Right lobe of liver (tissue), 6 donors: Measurements from ENCODE around the gene ROR2. TPM values are rescaled to one million over a fixed set of nuclear protein-coding genes. Genes with fewer than 3 reads are reported as not detected.

Experiments used
- ATAC-seq, 4 donors: fragments of 200-7000 bp; cut with Tn5 transposase; one replicate each; pipeline ENCODE4 v1.9.1; 2020; ENCODE audit warnings: mild to moderate bottlenecking in 4 of 4, moderate library complexity in 4 of 4
- DNase-seq, 3 donors: peaks; one replicate each; pipeline ENCODE4 v3.0.0-alpha.2; 2020
- H3K27ac ChIP-seq, 3 donors: fragments of 200-600 bp; one replicate each; pipeline ENCODE4 v1.8.0; 2022
- H3K27me3 ChIP-seq, 2 donors: fragments of 200-600 bp; one replicate each; pipeline ENCODE4 v1.8.0; 2022
- H3K36me3 ChIP-seq, 4 donors: fragments of 200-600 bp; sonication (generic) in 1 of 4; one replicate each; pipeline versions ENCODE4 v1.5.1 to v1.8.0; 2017 to 2022; ENCODE audit warnings: control low read depth in 1 of 4
- H3K4me1 ChIP-seq, 4 donors: fragments of 200-600 bp; sonication (generic) in 1 of 4; one replicate each; pipeline versions ENCODE4 v1.5.1 to v1.8.0; 2017 to 2022; ENCODE audit warnings: control low read depth in 1 of 4
- H3K4me3 ChIP-seq, 3 donors: fragments of 200-600 bp; one replicate each; pipeline ENCODE4 v1.8.0; 2022
- H3K9me3 ChIP-seq, 4 donors: fragments of 200-600 bp; sonication (generic) in 1 of 4; one replicate each; pipeline versions ENCODE4 v1.5.1 to v1.8.0; 2017 to 2022; ENCODE audit warnings: control low read depth in 1 of 4
- CTCF ChIP-seq, 4 donors: fragments of 200-600 bp in 3 of 4; fragments of 450-650 bp in 1 of 4; IDR thresholded peaks; one replicate each; pipeline versions ENCODE4 v1.5.1 to v1.8.0; 2016 to 2022; ENCODE audit warnings: antibody characterized with exemption in 4 of 4, mild to moderate bottlenecking in 2 of 4
- POLR2A ChIP-seq: fragments of 450-650 bp; IDR thresholded peaks from one replicate; pipeline ENCODE4 v1.6.1; 2017; ENCODE audit warnings: antibody characterized with exemption, mild to moderate bottlenecking
- WGBS: methylation state at CpG from one replicate; pipeline ENCODE4 v1.1.6; 2018; ENCODE audit warnings: low coverage, low lambda C conversion rate; ENCODE audit not compliant: insufficient coverage; ENCODE audit errors: missing lambda C conversion rate; 5-methylcytosine and 5-hydroxymethylcytosine counted together
- intact Hi-C, 2 donors: fragments of 100-400 bp; cut with DNase I; formaldehyde crosslinking; loops; one replicate each; pipeline versions ENCODE4 v1.11.2 to v1.14.1; 2022
- total RNA-seq, 6 experiments: library from RNA; depleted of rRNA in 2 of 6; stranded (reverse); fragments of >200 nt in 2 of 6; fragmentation: NEBNext Ultra II Directional in 3 of 6; extraction: Animal tissue kit (Norgen Biotek cat#: 25700) in 3 of 6; gene quantifications; one replicate each; pipeline versions ENCODE4 v1.1.0 to v1.2.4, GENCODE V29; 2016 to 2023
- donor health status: DM: no; HTN: yes; CAD: no.
- donor health status: DM: no; HTN: no; CAD: no.
- donor health status: DM: no; HTN: no; CAD: no.
- donor health status: DM: no; HTN: yes; CAD: no.
- donor health status: DM: no; HTN: yes; CAD: no.

ROR2 gene
- total RNA-seq, 6 experiments from 2014 or later, result 0.12 to 1.2 (median 0.49) TPM; not detected in 1

- H3K27me3 ChIP-seq, result no peaks in the 10 kb centered on the region
Measured at GRCh38 chr9:91756510-91756780, 193.6 kb downstream of the ROR2 start.

DNA sequence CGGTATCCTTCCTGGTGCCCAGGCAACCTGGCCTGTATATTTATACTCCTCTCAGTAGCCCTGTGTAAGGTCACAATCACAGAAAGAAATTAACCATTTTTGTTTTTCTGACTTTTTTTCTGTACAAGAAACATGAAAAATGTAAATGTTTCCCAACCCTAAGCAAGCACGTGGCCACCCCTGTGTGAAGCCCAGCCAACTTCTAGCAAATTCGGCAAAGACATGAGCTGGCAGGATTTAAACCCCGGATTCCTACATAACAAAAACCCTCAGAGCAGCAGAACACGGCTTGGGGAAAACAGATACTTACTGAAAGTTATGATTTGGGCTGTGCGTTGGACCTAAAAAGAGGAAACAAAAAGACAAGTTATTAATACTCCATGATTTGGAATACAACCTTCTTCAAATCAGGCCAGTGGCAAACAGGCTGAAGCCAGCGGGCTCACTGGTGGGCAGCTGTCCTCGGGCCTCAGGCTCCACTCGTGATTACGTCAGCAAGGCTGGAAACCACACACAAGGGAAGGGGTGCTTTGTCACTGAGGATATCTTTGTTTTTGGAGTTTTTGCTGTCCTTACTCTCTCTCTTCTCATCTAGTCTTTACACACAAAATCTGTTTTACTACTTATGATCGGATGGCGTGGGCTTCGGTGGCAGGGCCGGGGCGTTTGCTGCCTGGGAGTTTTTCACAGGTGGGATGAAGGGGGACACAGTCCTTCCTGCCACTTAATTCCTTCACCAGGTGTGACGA is 194.1 kb downstream of the ROR2 start:
- H3K27me3 ChIP-seq, result no peaks in the 10 kb centered on the region
- intact Hi-C loops, result no loop called here
- H3K9me3 ChIP-seq, result no peaks in the 10 kb centered on the region
- ATAC-seq, result no peak
- H3K4me1 ChIP-seq, result no peaks in the 10 kb centered on the region
- 65% methylated on average over 8 of the region's 16 CpGs for WGBS
- H3K36me3 ChIP-seq, result no peaks in the 10 kb centered on the region
- DNase-seq, result no peak
- no peak overlapping the region for H3K27ac ChIP-seq
- no peak for TF ChIP-seq CTCF (IDR thresholded peaks at IDR 0.05)
- no peak for TF ChIP-seq POLR2A
- H3K4me3 ChIP-seq, result no peak overlapping the region

More at GRCh38 chr9:91756510-91756780, 193.6 kb downstream of the ROR2 start:
- intact Hi-C loops, result no loop called here
- Histone ChIP-seq H3K4me3 (no peak overlapping the region), H3K4me1 (no peaks in the 10 kb centered on the region), H3K36me3 (no peaks in the 10 kb centered on the region), H3K9me3 (no peaks in the 10 kb centered on the region), H3K27ac (no peak overlapping the region)
- DNase-seq (no peak), ATAC-seq (peak in 1 of 4 donors; percentile 12)
- no peak for TF ChIP-seq CTCF (IDR thresholded peaks at IDR 0.05)
- no peak for TF ChIP-seq POLR2A
- 50% methylated on average over 1 of the region's 4 CpGs for WGBS

DNA sequence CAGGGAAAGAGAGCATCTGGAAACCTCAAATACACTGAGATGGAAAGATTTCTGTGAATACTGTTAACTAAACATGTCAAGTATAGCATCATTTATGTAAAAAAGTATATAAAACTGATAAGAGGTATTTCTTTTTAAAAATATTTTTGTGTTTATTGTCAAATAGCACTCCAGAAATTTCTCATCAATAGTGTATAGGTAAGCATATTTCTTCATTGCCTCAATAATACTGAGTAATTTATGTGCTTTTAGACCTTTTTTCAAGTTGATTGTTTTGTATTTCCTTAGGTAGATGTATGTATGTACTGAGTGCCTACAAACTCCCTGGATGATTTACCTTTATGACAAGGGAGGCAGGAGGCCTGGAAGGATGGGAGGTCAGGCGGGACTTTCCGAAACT is 196.3 kb downstream of the ROR2 start:
- no peaks in the 10 kb centered on the region for H3K9me3 ChIP-seq
- ATAC-seq (no peak), DNase-seq (no peak)
- intact Hi-C loops, result no loop called here
- no peaks in the 10 kb centered on the region for H3K27me3 ChIP-seq
- H3K36me3 ChIP-seq, result no peaks in the 10 kb centered on the region
- no peak overlapping the region for H3K4me3 ChIP-seq
- H3K27ac ChIP-seq, result no peak overlapping the region
- H3K4me1 ChIP-seq, result no peaks in the 10 kb centered on the region
- TF ChIP-seq CTCF (IDR thresholded peaks at IDR 0.05) (no peak), POLR2A (no peak)
- 75% methylated on average over 2 of the region's 2 CpGs for WGBS

DNA sequence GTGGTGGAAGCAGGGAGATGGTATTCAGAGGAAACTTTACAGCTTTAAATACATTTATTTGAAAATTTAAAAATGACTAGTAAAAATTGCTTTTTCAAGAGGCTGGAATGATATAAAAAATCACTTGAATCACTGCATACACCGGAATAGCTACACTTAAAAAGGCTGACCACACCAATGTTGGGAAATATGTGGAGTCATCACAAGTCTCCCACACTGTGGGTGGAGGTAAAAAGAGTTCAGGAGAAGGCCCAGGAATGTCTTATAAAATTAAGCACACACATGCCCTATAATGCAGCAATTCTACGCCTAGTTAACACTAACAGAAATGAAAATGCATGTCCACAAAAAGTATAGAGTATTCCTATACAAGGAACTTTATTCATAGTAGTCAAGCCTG is 198.1 kb downstream of the ROR2 start:
- intact Hi-C loops, result no loop called here
- DNase-seq (no peak), ATAC-seq (no peak)
- Histone ChIP-seq H3K27ac (no peak overlapping the region), H3K27me3 (no peaks in the 10 kb centered on the region), H3K4me1 (no peaks in the 10 kb centered on the region), H3K9me3 (no peaks in the 10 kb centered on the region), H3K4me3 (no peak overlapping the region), H3K36me3 (no peaks in the 10 kb centered on the region)
- 60% methylated on average over 2 of the region's 2 CpGs for WGBS
- TF ChIP-seq CTCF (IDR thresholded peaks at IDR 0.05) (no peak), POLR2A (no peak)
